NT2/D1 (cell line): Measurements from ENCODE around the gene TECR.

Source experiments
- SUZ12 ChIP-seq: IDR thresholded peaks from 2 replicates; pipeline ENCODE4 v1.6.1; 2011; ENCODE audit not compliant: insufficient read length, insufficient read depth; ENCODE audit errors: extremely low read depth
- YY1 ChIP-seq: IDR thresholded peaks from 2 replicates; pipeline ENCODE4 v1.6.1; 2011; ENCODE audit not compliant: insufficient read length, insufficient read depth
- ZNF274 ChIP-seq: IDR thresholded peaks from 2 replicates; pipeline ENCODE4 v1.6.1; 2011; ENCODE audit warnings: mild to moderate bottlenecking, low read depth, low read length

DNA sequence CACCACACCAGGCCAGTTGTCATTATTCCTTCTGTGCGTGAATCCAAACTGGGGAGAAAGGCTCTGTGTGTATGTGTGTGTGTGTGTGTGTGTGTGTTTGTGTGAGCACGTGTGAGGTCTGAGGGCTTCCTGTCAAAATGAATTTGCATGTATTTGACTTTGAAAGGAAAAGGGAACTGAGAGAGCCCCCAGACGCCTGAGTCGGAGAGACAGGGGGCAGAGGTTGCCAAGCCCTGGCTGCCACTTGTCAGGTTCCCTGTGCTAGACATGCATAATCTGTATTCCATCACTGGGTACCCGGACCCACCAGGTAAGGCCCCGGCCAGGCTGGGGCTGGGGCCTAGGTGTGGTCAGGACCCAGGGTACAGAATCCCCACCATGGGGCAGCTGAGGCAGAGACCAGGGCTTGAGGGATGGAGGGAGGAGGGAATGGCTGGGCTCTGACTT lies 53.5 kb downstream of the TECR start, which contains the start of gene CLEC17A:
- TF ChIP-seq SUZ12, result no peak
- no peak for TF ChIP-seq YY1
- no peak for TF ChIP-seq ZNF274
